ENCODE results near the gene STK32C. TPM values are rescaled to one million over a fixed set of nuclear protein-coding genes. Genes with fewer than 3 reads are reported as not detected.

Gene STK32C
- total RNA-seq, 1 donor from 2014 or later: 4.7 TPM

- TF ChIP-seq POLR2AphosphoS5 (IDR thresholded peaks at IDR 0.05; ENCODE audit: insufficient read depth in 1 of 2, low read depth in 1 of 2) (no peak), CTCF (IDR thresholded peaks at IDR 0.05) (no peak), POLR2A (IDR thresholded peaks at IDR 0.05) (no peak)
- DNase-seq (ENCODE audit: extremely low spot score in 2 of 2): no peak
- H3K4me3 ChIP-seq: no peak overlapping the region
- no peak overlapping the region for H3K27ac ChIP-seq
- no peaks in the 10 kb centered on the region for H3K27me3 ChIP-seq
- H3K36me3 ChIP-seq: peaks cover 0 to 11% of the 10 kb centered on the region in 2 donors
- H3K9me3 ChIP-seq: no peaks in the 10 kb centered on the region
- no peaks in the 10 kb centered on the region for H3K4me1 ChIP-seq
- intact Hi-C loops (cut with DNase I): no loop called here
Measured at GRCh38 chr10:132344386-132344785, 36.6 kb upstream of the STK32C start.

- H3K27ac ChIP-seq: no peak overlapping the region
- no peak for DNase-seq (ENCODE audit: extremely low spot score in 2 of 2)
- peaks cover 0 to 17% of the 10 kb centered on the region in 2 donors for H3K36me3 ChIP-seq
- no peaks in the 10 kb centered on the region for H3K27me3 ChIP-seq
- H3K4me3 ChIP-seq: no peak overlapping the region
- no peak for TF ChIP-seq POLR2A (IDR thresholded peaks at IDR 0.05)
- no peak for TF ChIP-seq CTCF (IDR thresholded peaks at IDR 0.05)
- no peak for TF ChIP-seq POLR2AphosphoS5 (IDR thresholded peaks at IDR 0.05; ENCODE audit: insufficient read depth in 1 of 2, low read depth in 1 of 2)
- no peaks in the 10 kb centered on the region for H3K9me3 ChIP-seq
- no peaks in the 10 kb centered on the region for H3K4me1 ChIP-seq
- intact Hi-C loops (cut with DNase I): no loop called here
Measured at GRCh38 chr10:132342553-132342952, 34.8 kb upstream of the STK32C start.

GRCh38 chr10:132341781-132342180 is 34.0 kb upstream of the STK32C start:
- DNase-seq (ENCODE audit: extremely low spot score in 2 of 2): no peak
- Histone ChIP-seq H3K4me1 (no peaks in the 10 kb centered on the region), H3K36me3 (peaks cover 0 to 17% of the 10 kb centered on the region in 2 donors), H3K9me3 (no peaks in the 10 kb centered on the region), H3K27me3 (no peaks in the 10 kb centered on the region), H3K27ac (no peak overlapping the region), H3K4me3 (no peak overlapping the region)
- intact Hi-C loops (cut with DNase I): no loop called here
- TF ChIP-seq POLR2A (IDR thresholded peaks at IDR 0.05) (no peak), CTCF (IDR thresholded peaks at IDR 0.05) (no peak), POLR2AphosphoS5 (IDR thresholded peaks at IDR 0.05; ENCODE audit: insufficient read depth in 1 of 2, low read depth in 1 of 2) (no peak)

- no peak for DNase-seq (ENCODE audit: extremely low spot score in 2 of 2)
- intact Hi-C loops (cut with DNase I): no loop called here
- peaks cover 0 to 17% of the 10 kb centered on the region in 2 donors for H3K36me3 ChIP-seq
- H3K27ac ChIP-seq: no peak overlapping the region
- H3K4me3 ChIP-seq: no peak overlapping the region
- H3K4me1 ChIP-seq: no peaks in the 10 kb centered on the region
- TF ChIP-seq CTCF (IDR thresholded peaks at IDR 0.05) (no peak), POLR2A (IDR thresholded peaks at IDR 0.05) (no peak), POLR2AphosphoS5 (IDR thresholded peaks at IDR 0.05; ENCODE audit: insufficient read depth in 1 of 2, low read depth in 1 of 2) (no peak)
- H3K9me3 ChIP-seq: no peaks in the 10 kb centered on the region
- no peaks in the 10 kb centered on the region for H3K27me3 ChIP-seq
Measured at GRCh38 chr10:132341017-132341416, 33.3 kb upstream of the STK32C start.

- intact Hi-C loops (cut with DNase I): loop anchor here (10.0 kb wide), 1 partner anchor 434 kb away; the partner anchor contains the start of gene PPP2R2D
- no peak overlapping the region for H3K4me3 ChIP-seq
- H3K27me3 ChIP-seq: no peaks in the 10 kb centered on the region
- H3K9me3 ChIP-seq: no peaks in the 10 kb centered on the region
- TF ChIP-seq POLR2A (IDR thresholded peaks at IDR 0.05) (no peak), CTCF (IDR thresholded peaks at IDR 0.05) (no peak), POLR2AphosphoS5 (IDR thresholded peaks at IDR 0.05; ENCODE audit: insufficient read depth in 1 of 2, low read depth in 1 of 2) (no peak)
- DNase-seq (ENCODE audit: extremely low spot score in 2 of 2): peak in 1 of 2 donors; percentile 70
- no peak overlapping the region for H3K27ac ChIP-seq
- H3K4me1 ChIP-seq: no peaks in the 10 kb centered on the region
- H3K36me3 ChIP-seq: peaks cover 0 to 15% of the 10 kb centered on the region in 2 donors
Measured at GRCh38 chr10:132339276-132339675, 31.5 kb upstream of the STK32C start.
